Osteocyte (in vitro differentiated cells): ENCODE data around the gene ZDHHC3. TPM values are rescaled to one million over a fixed set of nuclear protein-coding genes. Genes with fewer than 3 reads are reported as not detected.

Source experiments
- DNase-seq: peaks from one replicate; pipeline ENCODE4 v3.0.0; 2021; ENCODE audit warnings: mixed read lengths; ENCODE audit not compliant: unreplicated experiment; ENCODE audit errors: extremely low spot score
- H3K27ac Mint-ChIP-seq: one replicate; pipeline ENCODE4 v1.8.0; 2021; ENCODE audit warnings: mild to moderate bottlenecking, mixed read lengths; ENCODE audit not compliant: unreplicated experiment
- H3K27me3 Mint-ChIP-seq: one replicate; pipeline ENCODE4 v1.8.0; 2021; ENCODE audit warnings: mixed read lengths; ENCODE audit not compliant: unreplicated experiment
- H3K36me3 Mint-ChIP-seq: one replicate; pipeline ENCODE4 v1.8.0; 2021; ENCODE audit warnings: mixed read lengths; ENCODE audit not compliant: unreplicated experiment
- H3K4me1 Mint-ChIP-seq: one replicate; pipeline ENCODE4 v1.8.0; 2021; ENCODE audit warnings: mixed read lengths; ENCODE audit not compliant: unreplicated experiment
- H3K4me3 Mint-ChIP-seq: one replicate; pipeline ENCODE4 v1.8.0; 2021; ENCODE audit warnings: mild to moderate bottlenecking, moderate library complexity, mixed read lengths; ENCODE audit not compliant: unreplicated experiment
- H3K9me3 Mint-ChIP-seq: one replicate; pipeline ENCODE4 v1.8.0; 2021; ENCODE audit warnings: mixed read lengths; ENCODE audit not compliant: unreplicated experiment
- CTCF ChIP-seq: fragments of 200-600 bp; sonication (generic); IDR thresholded peaks from 2 replicates; pipeline ENCODE4 v1.5.0; 2021; ENCODE audit warnings: antibody characterized with exemption, mild to moderate bottlenecking, moderate library complexity
- total RNA-seq: library from RNA; stranded (reverse); gene quantifications from 2 replicates; pipeline ENCODE4 v1.2.1, GENCODE V29; 2021

Gene ZDHHC3
- total RNA-seq, 1 donor from 2014 or later = 96.6 TPM

GRCh38 chr3:44885618-44886017, 90.4 kb downstream of the ZDHHC3 start:
- H3K9me3 Mint-ChIP-seq = no peaks in the 10 kb centered on the region
- H3K27ac Mint-ChIP-seq = peak overlapping the region; percentile 89
- H3K4me3 Mint-ChIP-seq = no peak overlapping the region
- no peaks in the 10 kb centered on the region for H3K27me3 Mint-ChIP-seq
- TF ChIP-seq CTCF = no peak
- peak; percentile 92 for DNase-seq
- H3K4me1 Mint-ChIP-seq = peaks cover 52% of the 10 kb centered on the region
- H3K36me3 Mint-ChIP-seq = no peaks in the 10 kb centered on the region

GRCh38 chr3:44883999-44884431, 92.0 kb downstream of the ZDHHC3 start:
- no peak for DNase-seq
- no peak for TF ChIP-seq CTCF
- Mint-ChIP-seq H3K27me3 (no peaks in the 10 kb centered on the region), H3K4me1 (peaks cover 59% of the 10 kb centered on the region), H3K4me3 (no peak overlapping the region), H3K36me3 (no peaks in the 10 kb centered on the region), H3K9me3 (no peaks in the 10 kb centered on the region), H3K27ac (peak overlapping the region; percentile 89)

GRCh38 chr3:44883213-44883955, 92.6 kb downstream of the ZDHHC3 start:
- Mint-ChIP-seq H3K9me3 (no peaks in the 10 kb centered on the region), H3K4me1 (peaks cover 59% of the 10 kb centered on the region), H3K27me3 (no peaks in the 10 kb centered on the region), H3K27ac (peak overlapping the region; percentile 89), H3K4me3 (no peak overlapping the region), H3K36me3 (no peaks in the 10 kb centered on the region)
- no peak for DNase-seq
- peak; percentile 31 for TF ChIP-seq CTCF

GRCh38 chr3:44880284-44880683, 95.7 kb downstream of the ZDHHC3 start:
- H3K9me3 Mint-ChIP-seq = no peaks in the 10 kb centered on the region
- DNase-seq = no peak
- no peak overlapping the region for H3K4me3 Mint-ChIP-seq
- no peaks in the 10 kb centered on the region for H3K36me3 Mint-ChIP-seq
- H3K4me1 Mint-ChIP-seq = peaks cover 36% of the 10 kb centered on the region
- no peaks in the 10 kb centered on the region for H3K27me3 Mint-ChIP-seq
- no peak overlapping the region for H3K27ac Mint-ChIP-seq
- TF ChIP-seq CTCF = no peak

GRCh38 chr3:44877333-44877732, 98.6 kb downstream of the ZDHHC3 start:
- Mint-ChIP-seq H3K36me3 (no peaks in the 10 kb centered on the region), H3K4me1 (peaks cover 8% of the 10 kb centered on the region), H3K27me3 (no peaks in the 10 kb centered on the region), H3K4me3 (no peak overlapping the region), H3K27ac (no peak overlapping the region), H3K9me3 (no peaks in the 10 kb centered on the region)
- TF ChIP-seq CTCF = no peak
- DNase-seq = no peak
